Activated T-helper 2 cell treated with anti-CD3 and anti-CD28 coated beads, Interferon-gamma antibody, Interleukin-2, Interleukin-4, amounts not matched to agents 10 μg/mL and 5 μg/mL and 100 μg/mL, durations not matched to agents 14 hours and 24 hours and 36 hours (primary cell): Measurements from ENCODE around the gene AASDHPPT. TPM values are rescaled to one million over a fixed set of nuclear protein-coding genes. Genes with fewer than 3 reads are reported as not detected.

ENCODE experiments used
- DNase-seq: peaks from one replicate; pipeline ENCODE4 v3.0.0; 2021; ENCODE audit warnings: low spot score
- H3K27ac Mint-ChIP-seq: one replicate; pipeline ENCODE4 v1.8.0; 2021; ENCODE audit warnings: mixed read lengths
- H3K27me3 Mint-ChIP-seq: one replicate; pipeline ENCODE4 v1.8.0; 2021; ENCODE audit warnings: low read depth, mixed read lengths
- H3K36me3 Mint-ChIP-seq: one replicate; pipeline ENCODE4 v1.8.0; 2021; ENCODE audit warnings: low read depth, mixed read lengths
- H3K4me1 Mint-ChIP-seq: one replicate; pipeline ENCODE4 v1.8.0; 2021; ENCODE audit warnings: low read depth, mixed read lengths
- H3K4me3 Mint-ChIP-seq: one replicate; pipeline ENCODE4 v1.8.0; 2021; ENCODE audit warnings: low read depth, mild to moderate bottlenecking, moderate library complexity, mixed read lengths
- H3K9me3 Mint-ChIP-seq: one replicate; pipeline ENCODE4 v1.8.0; 2021; ENCODE audit warnings: mixed read lengths
- intact Hi-C: fragments of 100-400 bp; cut with micrococcal nuclease; formaldehyde crosslinking; loops from one replicate; pipeline ENCODE4 v1.15.1; 2023
- total RNA-seq: library from RNA; stranded (reverse); gene quantifications from 2 replicates; pipeline ENCODE4 v1.2.3, GENCODE V29; 2022

Gene AASDHPPT
- total RNA-seq, 1 donor from 2014 or later = 48.0 TPM

GRCh38 chr11:106091480-106092123 is 14.1 kb downstream of the AASDHPPT start:
- Mint-ChIP-seq H3K9me3 (no peaks in the 10 kb centered on the region), H3K4me3 (no peak overlapping the region), H3K27me3 (no peaks in the 10 kb centered on the region), H3K36me3 (peaks cover 68% of the 10 kb centered on the region), H3K27ac (peak overlapping the region; percentile 57), H3K4me1 (peaks cover 45% of the 10 kb centered on the region)
- DNase-seq = no peak
- intact Hi-C loops = loop anchor here (1.0 to 2.0 kb wide), 2 partner anchors 14 to 951 kb away; partner anchors contain the start of genes AASDHPPT and KBTBD3

DNA sequence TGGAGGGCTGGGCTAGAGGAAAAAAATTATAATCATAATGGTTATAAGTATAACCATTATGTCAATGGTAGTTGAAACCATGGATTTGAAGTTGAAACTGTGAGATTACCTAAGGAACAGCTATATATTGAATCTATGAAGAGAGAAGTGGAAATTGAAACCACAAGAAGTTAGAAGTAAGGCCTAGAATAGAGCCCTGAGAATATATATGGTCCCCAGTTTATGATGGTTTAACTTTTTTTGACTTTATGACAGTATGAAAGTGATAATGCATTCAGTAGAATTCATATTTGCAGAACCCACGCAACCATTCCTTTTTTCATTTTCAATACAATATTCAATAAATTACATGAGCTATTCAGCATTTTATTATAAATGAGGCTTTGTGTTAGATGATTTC is 15.0 kb downstream of the AASDHPPT start:
- Mint-ChIP-seq H3K4me1 (peaks cover 40% of the 10 kb centered on the region), H3K27ac (peak overlapping the region; percentile 44), H3K36me3 (peaks cover 71% of the 10 kb centered on the region), H3K9me3 (no peaks in the 10 kb centered on the region), H3K4me3 (no peak overlapping the region), H3K27me3 (no peaks in the 10 kb centered on the region)
- intact Hi-C loops = no loop called here
- no peak for DNase-seq

DNA sequence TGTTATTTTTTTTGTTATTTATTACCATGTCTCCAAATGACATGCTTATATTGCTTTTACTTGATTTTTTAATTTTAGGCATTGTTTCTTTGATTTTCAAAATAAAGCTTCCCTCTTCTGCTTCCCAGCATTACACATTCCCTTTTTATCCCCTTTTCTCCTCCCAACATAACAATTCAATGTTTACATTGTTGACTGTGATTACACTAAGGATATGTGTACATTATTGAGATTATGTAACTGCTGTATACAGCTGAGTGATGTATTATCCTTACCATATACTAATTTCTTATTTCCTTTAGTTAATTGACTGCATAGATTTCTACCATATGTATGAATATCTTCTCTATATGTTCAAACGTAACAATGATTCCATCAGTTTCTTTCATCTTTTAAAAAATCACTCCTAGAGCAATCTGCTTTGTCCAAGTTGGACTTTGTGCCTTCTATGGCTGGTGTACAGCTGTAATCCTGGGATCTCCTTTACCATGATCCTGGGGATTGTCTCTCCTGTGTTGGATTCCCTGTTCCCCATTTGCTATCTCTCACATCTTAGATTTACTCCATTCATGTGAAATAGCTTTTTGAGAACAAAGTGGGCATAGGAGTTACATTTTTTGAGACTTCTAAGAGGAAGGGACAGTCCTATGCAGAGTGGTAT is 21.6 kb downstream of the AASDHPPT start:
- no peaks in the 10 kb centered on the region for H3K9me3 Mint-ChIP-seq
- intact Hi-C loops = no loop called here

GRCh38 chr11:106101370-106101769 is 23.9 kb downstream of the AASDHPPT start:
- H3K27me3 Mint-ChIP-seq = no peaks in the 10 kb centered on the region
- no peaks in the 10 kb centered on the region for H3K9me3 Mint-ChIP-seq

More for the DNA sequence above, 21.6 kb downstream of the AASDHPPT start:
- H3K27ac Mint-ChIP-seq = no peak overlapping the region
- no peaks in the 10 kb centered on the region for H3K4me1 Mint-ChIP-seq
- H3K36me3 Mint-ChIP-seq = peaks cover 43% of the 10 kb centered on the region
- DNase-seq = no peak
- no peak overlapping the region for H3K4me3 Mint-ChIP-seq
- no peaks in the 10 kb centered on the region for H3K27me3 Mint-ChIP-seq

DNA sequence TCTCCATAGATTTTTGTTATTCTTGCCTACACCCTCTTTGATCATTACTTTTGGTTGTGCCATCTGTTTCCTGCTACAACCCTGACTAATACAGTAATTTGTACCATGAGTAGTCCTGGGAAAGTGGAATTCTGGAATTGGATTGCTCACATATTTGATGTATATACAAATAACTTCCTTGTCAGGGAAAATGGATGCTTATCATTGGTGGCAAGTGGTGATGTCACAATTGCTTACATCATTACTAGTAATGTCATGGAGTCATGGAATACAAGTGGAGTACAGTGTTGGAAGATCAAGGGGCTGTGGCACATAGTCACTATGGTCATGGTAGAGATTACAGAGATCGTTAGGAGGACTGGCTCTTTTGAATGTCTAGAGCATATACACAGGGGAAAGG is 24.4 kb downstream of the AASDHPPT start:
- Mint-ChIP-seq H3K4me3 (no peak overlapping the region), H3K27me3 (no peaks in the 10 kb centered on the region), H3K9me3 (no peaks in the 10 kb centered on the region), H3K36me3 (peaks cover 20% of the 10 kb centered on the region), H3K27ac (no peak overlapping the region), H3K4me1 (no peaks in the 10 kb centered on the region)
- intact Hi-C loops = no loop called here
- no peak for DNase-seq

More at GRCh38 chr11:106101370-106101769, 23.9 kb downstream of the AASDHPPT start:
- Mint-ChIP-seq H3K36me3 (peaks cover 25% of the 10 kb centered on the region), H3K4me1 (no peaks in the 10 kb centered on the region), H3K27ac (no peak overlapping the region), H3K4me3 (no peak overlapping the region)
- intact Hi-C loops = no loop called here
- DNase-seq = no peak

GRCh38 chr11:106105986-106106385 is 28.5 kb downstream of the AASDHPPT start:
- intact Hi-C loops = no loop called here
- Mint-ChIP-seq H3K27ac (no peak overlapping the region), H3K4me3 (no peak overlapping the region), H3K36me3 (no peaks in the 10 kb centered on the region), H3K9me3 (no peaks in the 10 kb centered on the region), H3K27me3 (no peaks in the 10 kb centered on the region), H3K4me1 (no peaks in the 10 kb centered on the region)
- no peak for DNase-seq

DNA sequence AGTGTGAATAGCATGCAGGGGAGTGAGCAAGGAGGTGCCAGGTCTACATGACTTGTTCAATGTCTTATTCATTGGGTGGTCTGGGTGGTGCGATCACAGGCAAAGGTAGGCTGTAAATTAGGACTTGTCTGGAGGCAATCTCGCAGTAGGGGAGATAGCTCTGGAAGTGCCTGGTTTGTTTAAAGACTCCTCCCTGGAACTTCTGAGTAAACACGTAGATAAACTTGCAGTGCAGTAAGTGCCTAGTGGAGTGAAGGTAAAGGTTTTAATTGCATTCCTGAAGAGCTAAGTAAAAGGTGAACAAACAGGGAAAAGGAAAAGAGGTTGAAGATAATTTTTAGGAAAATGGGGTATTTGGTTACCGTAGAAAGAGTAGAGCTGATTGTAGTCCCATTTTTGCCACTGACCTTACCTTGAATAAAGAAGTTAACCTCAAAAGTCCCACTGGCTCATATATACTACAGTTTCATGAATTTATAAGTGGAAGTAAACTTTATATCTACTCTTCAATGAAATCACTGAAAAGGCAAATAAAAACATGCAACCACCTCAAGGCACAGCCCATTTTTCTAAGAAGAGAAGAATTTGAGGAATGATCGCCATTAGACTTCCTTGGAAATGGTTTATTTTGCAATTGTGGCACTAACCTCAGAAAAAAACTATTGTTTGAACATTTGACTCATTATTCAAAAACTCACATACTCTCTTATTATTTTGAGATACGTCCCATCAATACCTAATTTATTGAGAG is 44.3 kb downstream of the AASDHPPT start:
- intact Hi-C loops = no loop called here
- no peak overlapping the region for H3K4me3 Mint-ChIP-seq
- H3K9me3 Mint-ChIP-seq = no peaks in the 10 kb centered on the region
- no peaks in the 10 kb centered on the region for H3K4me1 Mint-ChIP-seq
- no peak for DNase-seq
- no peaks in the 10 kb centered on the region for H3K36me3 Mint-ChIP-seq
- no peak overlapping the region for H3K27ac Mint-ChIP-seq
- no peaks in the 10 kb centered on the region for H3K27me3 Mint-ChIP-seq

GRCh38 chr11:106127604-106128003 is 50.1 kb downstream of the AASDHPPT start:
- Mint-ChIP-seq H3K36me3 (no peaks in the 10 kb centered on the region), H3K4me3 (no peak overlapping the region), H3K4me1 (no peaks in the 10 kb centered on the region), H3K27ac (no peak overlapping the region), H3K27me3 (peaks cover 10% of the 10 kb centered on the region), H3K9me3 (no peaks in the 10 kb centered on the region)
- DNase-seq = no peak
- intact Hi-C loops = no loop called here

DNA sequence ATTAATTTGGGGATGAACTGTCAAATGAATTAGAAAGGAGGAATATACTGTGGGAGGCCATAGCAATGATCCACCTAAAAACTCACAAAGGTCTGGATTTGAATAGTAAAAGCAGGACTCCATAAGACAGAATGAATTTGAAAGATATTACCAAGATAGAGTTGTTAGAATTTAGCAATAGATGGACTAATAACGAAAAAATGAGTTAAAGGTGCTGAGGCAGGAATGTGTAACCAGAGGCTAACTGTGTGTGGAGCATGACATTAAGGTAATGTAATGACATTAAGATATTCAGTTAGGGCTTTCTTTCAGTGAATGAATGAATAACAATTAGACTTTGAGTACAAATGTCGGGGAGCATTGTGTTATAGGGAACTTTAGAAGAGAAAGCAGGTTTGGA is 51.3 kb downstream of the AASDHPPT start:
- intact Hi-C loops = no loop called here
- no peaks in the 10 kb centered on the region for H3K9me3 Mint-ChIP-seq
- peaks cover 10% of the 10 kb centered on the region for H3K27me3 Mint-ChIP-seq
- H3K27ac Mint-ChIP-seq = no peak overlapping the region
- no peak overlapping the region for H3K4me3 Mint-ChIP-seq
- no peak for DNase-seq
- no peaks in the 10 kb centered on the region for H3K4me1 Mint-ChIP-seq
- H3K36me3 Mint-ChIP-seq = no peaks in the 10 kb centered on the region

DNA sequence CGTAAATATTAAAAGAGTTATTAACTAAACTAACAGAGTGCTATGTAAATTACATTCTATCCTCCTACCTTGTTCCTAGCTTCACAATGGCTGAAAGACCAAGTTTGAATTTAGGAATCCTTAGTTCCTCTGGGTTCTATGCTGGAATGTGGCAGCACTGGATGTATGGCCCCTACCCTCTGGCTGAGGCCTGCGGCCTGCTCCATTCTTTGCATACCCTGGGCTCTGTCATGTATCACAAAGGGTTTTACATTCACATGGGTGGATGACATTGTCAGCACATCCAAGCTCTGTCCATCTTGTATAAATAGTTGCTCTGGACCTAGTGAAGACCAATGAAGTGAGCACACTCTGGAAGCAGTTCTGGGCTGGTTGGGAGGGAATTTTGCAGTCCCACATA is 54.5 kb downstream of the AASDHPPT start:
- Mint-ChIP-seq H3K36me3 (no peaks in the 10 kb centered on the region), H3K27ac (no peak overlapping the region), H3K4me3 (no peak overlapping the region), H3K27me3 (peaks cover 10% of the 10 kb centered on the region), H3K9me3 (no peaks in the 10 kb centered on the region), H3K4me1 (no peaks in the 10 kb centered on the region)
- intact Hi-C loops = no loop called here
- no peak for DNase-seq

- no peak for DNase-seq
- H3K4me3 Mint-ChIP-seq = no peak overlapping the region
- H3K27ac Mint-ChIP-seq = no peak overlapping the region
- H3K4me1 Mint-ChIP-seq = no peaks in the 10 kb centered on the region
- H3K9me3 Mint-ChIP-seq = no peaks in the 10 kb centered on the region
- intact Hi-C loops = no loop called here
- no peaks in the 10 kb centered on the region for H3K36me3 Mint-ChIP-seq
- H3K27me3 Mint-ChIP-seq = peaks cover 10% of the 10 kb centered on the region
Measured at GRCh38 chr11:106132582-106133354, 55.3 kb downstream of the AASDHPPT start.

DNA sequence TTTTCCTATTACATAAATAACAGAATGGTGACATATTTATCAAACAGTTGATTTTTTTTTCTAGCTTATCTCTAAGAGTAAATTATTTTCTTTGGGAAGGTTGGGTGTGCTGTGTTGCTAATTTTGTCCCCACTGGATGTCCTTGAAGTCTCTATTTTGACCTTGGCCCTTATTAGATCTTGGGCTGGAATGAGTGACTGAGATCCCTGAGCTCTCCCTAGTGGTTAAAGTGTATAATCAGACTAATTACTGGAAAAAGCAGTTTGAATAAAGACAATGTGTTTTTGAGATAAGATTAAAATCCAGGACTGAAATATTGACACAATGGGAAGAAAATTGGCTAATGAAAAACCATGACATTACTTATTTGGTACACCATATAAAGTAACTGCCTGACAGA is 56.1 kb downstream of the AASDHPPT start:
- Mint-ChIP-seq H3K27ac (no peak overlapping the region), H3K27me3 (peaks cover 7% of the 10 kb centered on the region), H3K9me3 (no peaks in the 10 kb centered on the region), H3K36me3 (no peaks in the 10 kb centered on the region), H3K4me1 (no peaks in the 10 kb centered on the region), H3K4me3 (no peak overlapping the region)
- no peak for DNase-seq
- intact Hi-C loops = no loop called here
